Fibroblast of the conjunctiva (primary cell): ENCODE data around the gene GUCY1A2.
A peak's percentile ranks its signal among the peaks of the same experiment; 100 is the strongest.

ENCODE experiments used
- DNase-seq: peaks from one replicate; pipeline ENCODE4 v3.0.0-alpha.2; 2010; ENCODE audit warnings: low read depth

Gene GUCY1A2

GRCh38 chr11:106733635-106734034 lies 284.6 kb downstream of the GUCY1A2 start:
- no peak for DNase-seq

GRCh38 chr11:106728859-106729258 lies 289.4 kb downstream of the GUCY1A2 start:
- no peak for DNase-seq

- DNase-seq = no peak
Measured at GRCh38 chr11:106728379-106728778, 289.9 kb downstream of the GUCY1A2 start.

- no peak for DNase-seq
Measured at GRCh38 chr11:106727256-106727655, 291.0 kb downstream of the GUCY1A2 start.

- DNase-seq = no peak
Measured at GRCh38 chr11:106724293-106724892, 293.9 kb downstream of the GUCY1A2 start.

GRCh38 chr11:106723071-106723470 lies 295.2 kb downstream of the GUCY1A2 start:
- DNase-seq = no peak

GRCh38 chr11:106717222-106717621 lies 301.1 kb downstream of the GUCY1A2 start:
- no peak for DNase-seq

- no peak for DNase-seq
Measured at GRCh38 chr11:106714199-106714598, 304.1 kb downstream of the GUCY1A2 start.

GRCh38 chr11:106708348-106708747 lies 309.9 kb downstream of the GUCY1A2 start:
- DNase-seq = no peak

GRCh38 chr11:106706355-106706754 lies 311.9 kb downstream of the GUCY1A2 start:
- peak; percentile 49 for DNase-seq

- no peak for DNase-seq
Measured at GRCh38 chr11:106702805-106703204, 315.5 kb downstream of the GUCY1A2 start.

- DNase-seq = peak; percentile 9
Measured at GRCh38 chr11:106697058-106697457, 321.2 kb downstream of the GUCY1A2 start.

GRCh38 chr11:106695506-106695905 lies 322.8 kb downstream of the GUCY1A2 start:
- peak; percentile 17 for DNase-seq

- no peak for DNase-seq
Measured at GRCh38 chr11:106694501-106694900, 323.8 kb downstream of the GUCY1A2 start.

GRCh38 chr11:106691807-106692365 lies 326.4 kb downstream of the GUCY1A2 start:
- no peak for DNase-seq

GRCh38 chr11:106690923-106691322 lies 327.4 kb downstream of the GUCY1A2 start:
- DNase-seq = no peak

GRCh38 chr11:106684944-106685343 lies 333.3 kb downstream of the GUCY1A2 start:
- no peak for DNase-seq

- DNase-seq = no peak
Measured at GRCh38 chr11:106683435-106683834, 334.8 kb downstream of the GUCY1A2 start.

GRCh38 chr11:106681435-106681834 lies 336.8 kb downstream of the GUCY1A2 start:
- no peak for DNase-seq

- no peak for DNase-seq
Measured at GRCh38 chr11:106679581-106679980, 338.7 kb downstream of the GUCY1A2 start.

- DNase-seq = no peak
Measured at GRCh38 chr11:106679181-106679580, 339.1 kb downstream of the GUCY1A2 start.

GRCh38 chr11:106670069-106670468 lies 348.2 kb downstream of the GUCY1A2 start:
- DNase-seq = no peak

- no peak for DNase-seq
Measured at GRCh38 chr11:106668147-106668546, 350.1 kb downstream of the GUCY1A2 start.

GRCh38 chr11:106656646-106657045 lies 361.6 kb downstream of the GUCY1A2 start:
- no peak for DNase-seq
